ENCODE measurements around the gene IFITM2.
"Not testable (repeated sequence)": the region's sequence is repeated elsewhere in the genome, so short reads cannot be mapped to it uniquely, and the experiment has no call there.

Gene IFITM2

GRCh38 chr11:324593-325517, 17.2 kb downstream of the IFITM2 start:
- WGBS: 45% methylated on average over 21 of the region's 34 CpGs
- H4K91ac ChIP-seq (ENCODE audit: low read length); H3K36me3 ChIP-seq (ENCODE audit: control insufficient read depth in 1 of 2, insufficient read depth in 2 of 2, low read depth in 1 of 2, low read length in 2 of 2); H3K27ac ChIP-seq (ENCODE audit: low read length, poor library complexity, severe bottlenecking); H2AK5ac ChIP-seq (ENCODE audit: low read length, severe bottlenecking); H3K23ac ChIP-seq (ENCODE audit: low read length in 2 of 2); H3K4me2 ChIP-seq (ENCODE audit: low read length, poor library complexity, severe bottlenecking); H3K9me3 ChIP-seq (ENCODE audit: control insufficient read depth, low read length); H2BK5ac ChIP-seq (ENCODE audit: low read depth, low read length, poor library complexity, severe bottlenecking); H3K79me1 ChIP-seq (replicated peaks; ENCODE audit: low read length, poor library complexity, severe bottlenecking); H3K27me3 ChIP-seq (ENCODE audit: control insufficient read depth in 1 of 2, insufficient read depth in 1 of 2, low read length in 2 of 2); H2AFZ ChIP-seq (ENCODE audit: low read depth, low read length); H3K14ac ChIP-seq (ENCODE audit: low read length in 2 of 2): not testable (repeated sequence)
- peak; percentile 24 for DNase-seq
- Histone ChIP-seq H3K4me1 (ENCODE audit: control insufficient read depth, insufficient read depth, low read depth, low read length) (peaks cover 32% of the 10 kb centered on the region), H3K9ac (ENCODE audit: low read length) (peak overlapping the region; percentile 65), H3K4me3 (ENCODE audit: insufficient read depth in 1 of 2, low read depth in 1 of 2, low read length in 2 of 2) (peak overlapping the region in 1 of 2 experiments; percentile 54), H3K4ac (ENCODE audit: low read depth in 1 of 2, low read length in 2 of 2) (peak overlapping the region in 1 of 2 experiments; percentile 7), H2BK120ac (ENCODE audit: low read depth, low read length) (peak overlapping the region; percentile 39), H2BK15ac (ENCODE audit: low read depth, poor library complexity, severe bottlenecking) (peak overlapping the region; percentile 23), H2BK12ac (ENCODE audit: low read length in 2 of 2) (peak overlapping the region in 1 of 2 experiments; percentile 54), H4K8ac (ENCODE audit: low read length) (peak overlapping the region; percentile 87), H3K18ac (ENCODE audit: low read depth in 1 of 2, low read length in 2 of 2) (peak overlapping the region; percentile 41 to 62)

GRCh38 chr11:325796-326591, 18.4 kb downstream of the IFITM2 start:
- H3K4ac ChIP-seq (ENCODE audit: low read depth in 1 of 2, low read length in 2 of 2): peak overlapping the region; percentile 42 to 49
- no peak overlapping the region for H3K4me2 ChIP-seq (ENCODE audit: low read length, poor library complexity, severe bottlenecking)
- peak overlapping the region; percentile 14 for H4K8ac ChIP-seq (ENCODE audit: low read length)
- peak overlapping the region; percentile 92 for H2AK5ac ChIP-seq (ENCODE audit: low read length, severe bottlenecking)
- H3K9me3 ChIP-seq (ENCODE audit: control insufficient read depth, low read length): no peaks in the 10 kb centered on the region
- peak overlapping the region in 1 of 2 experiments; percentile 42 for H3K14ac ChIP-seq (ENCODE audit: low read length in 2 of 2)
- no peak overlapping the region for H3K27ac ChIP-seq (ENCODE audit: low read length, poor library complexity, severe bottlenecking)
- no peak overlapping the region for H2AFZ ChIP-seq (ENCODE audit: low read depth, low read length)
- H3K27me3 ChIP-seq (ENCODE audit: control insufficient read depth in 1 of 2, insufficient read depth in 1 of 2, low read length in 2 of 2): no peaks in the 10 kb centered on the region
- H2BK12ac ChIP-seq (ENCODE audit: low read length in 2 of 2): peak overlapping the region; percentile 6 to 95
- H3K36me3 ChIP-seq (ENCODE audit: control insufficient read depth in 1 of 2, insufficient read depth in 2 of 2, low read depth in 1 of 2, low read length in 2 of 2): no peaks in the 10 kb centered on the region
- DNase-seq: no peak
- peak overlapping the region in 1 of 2 experiments; percentile 64 for H3K23ac ChIP-seq (ENCODE audit: low read length in 2 of 2)
- H4K91ac ChIP-seq (ENCODE audit: low read length): peak overlapping the region; percentile 48
- H3K4me3 ChIP-seq (ENCODE audit: insufficient read depth in 1 of 2, low read depth in 1 of 2, low read length in 2 of 2): no peak overlapping the region
- peak overlapping the region; percentile 73 for H2BK120ac ChIP-seq (ENCODE audit: low read depth, low read length)
- peak overlapping the region; percentile 76 to 81 for H3K18ac ChIP-seq (ENCODE audit: low read depth in 1 of 2, low read length in 2 of 2)
- peak overlapping the region; percentile 77 for H2BK15ac ChIP-seq (ENCODE audit: low read depth, poor library complexity, severe bottlenecking)
- 82% methylated on average over 30 of the region's 30 CpGs for WGBS
- H3K9ac ChIP-seq (ENCODE audit: low read length): peak overlapping the region; percentile 69
- H3K79me1 ChIP-seq (replicated peaks; ENCODE audit: low read length, poor library complexity, severe bottlenecking): peaks cover 2% of the 10 kb centered on the region
- no peak overlapping the region for H2BK5ac ChIP-seq (ENCODE audit: low read depth, low read length, poor library complexity, severe bottlenecking)
- H3K4me1 ChIP-seq (ENCODE audit: control insufficient read depth, insufficient read depth, low read depth, low read length): peaks cover 27% of the 10 kb centered on the region

- peak overlapping the region; percentile 39 for H2BK120ac ChIP-seq (ENCODE audit: low read depth, low read length)
- H3K14ac ChIP-seq (ENCODE audit: low read length in 2 of 2): peak overlapping the region in 1 of 2 experiments; percentile 51
- peak overlapping the region; percentile 20 for H4K91ac ChIP-seq (ENCODE audit: low read length)
- peak overlapping the region; percentile 14 for H4K8ac ChIP-seq (ENCODE audit: low read length)
- H2BK12ac ChIP-seq (ENCODE audit: low read length in 2 of 2): peak overlapping the region; percentile 6 to 95
- no peak overlapping the region for H2BK5ac ChIP-seq (ENCODE audit: low read depth, low read length, poor library complexity, severe bottlenecking)
- H3K4ac ChIP-seq (ENCODE audit: low read depth in 1 of 2, low read length in 2 of 2): peak overlapping the region; percentile 42 to 49
- H2BK15ac ChIP-seq (ENCODE audit: low read depth, poor library complexity, severe bottlenecking): peak overlapping the region; percentile 15
- H3K4me3 ChIP-seq (ENCODE audit: insufficient read depth in 1 of 2, low read depth in 1 of 2, low read length in 2 of 2): no peak overlapping the region
- no peak overlapping the region for H3K4me2 ChIP-seq (ENCODE audit: low read length, poor library complexity, severe bottlenecking)
- peaks cover 25% of the 10 kb centered on the region for H3K4me1 ChIP-seq (ENCODE audit: control insufficient read depth, insufficient read depth, low read depth, low read length)
- H2AFZ ChIP-seq (ENCODE audit: low read depth, low read length): no peak overlapping the region
- 86% methylated on average over 6 of the region's 6 CpGs for WGBS
- H2AK5ac ChIP-seq (ENCODE audit: low read length, severe bottlenecking): peak overlapping the region; percentile 92
- no peaks in the 10 kb centered on the region for H3K27me3 ChIP-seq (ENCODE audit: control insufficient read depth in 1 of 2, insufficient read depth in 1 of 2, low read length in 2 of 2)
- H3K79me1 ChIP-seq (replicated peaks; ENCODE audit: low read length, poor library complexity, severe bottlenecking): peaks cover 2% of the 10 kb centered on the region
- peak overlapping the region; percentile 69 for H3K9ac ChIP-seq (ENCODE audit: low read length)
- no peak for DNase-seq
- H3K9me3 ChIP-seq (ENCODE audit: control insufficient read depth, low read length): no peaks in the 10 kb centered on the region
- H3K23ac ChIP-seq (ENCODE audit: low read length in 2 of 2): peak overlapping the region in 1 of 2 experiments; percentile 64
- H3K27ac ChIP-seq (ENCODE audit: low read length, poor library complexity, severe bottlenecking): peak overlapping the region; percentile 82
- no peaks in the 10 kb centered on the region for H3K36me3 ChIP-seq (ENCODE audit: control insufficient read depth in 1 of 2, insufficient read depth in 2 of 2, low read depth in 1 of 2, low read length in 2 of 2)
- H3K18ac ChIP-seq (ENCODE audit: low read depth in 1 of 2, low read length in 2 of 2): peak overlapping the region; percentile 76 to 81
Measured at GRCh38 chr11:326592-326841, 18.9 kb downstream of the IFITM2 start.
